GM20000 (cell line): ENCODE results near the gene SIRPA.

Experiments
- DNase-seq: peaks from one replicate; pipeline ENCODE4 v3.0.0; 2012; ENCODE audit warnings: low spot score
- TF ChIP-seq, protein P1 (sequence below): IDR thresholded peaks from 2 replicates; pipeline ENCODE4 v1.5.1; 2012; ENCODE audit warnings: mild to moderate bottlenecking, control low read depth; ENCODE audit errors: extremely low read depth, missing control alignments

Gene SIRPA

GRCh38 chr20:1945134-1945618, 50.0 kb downstream of the SIRPA start:
- TF ChIP-seq, protein P1, sequence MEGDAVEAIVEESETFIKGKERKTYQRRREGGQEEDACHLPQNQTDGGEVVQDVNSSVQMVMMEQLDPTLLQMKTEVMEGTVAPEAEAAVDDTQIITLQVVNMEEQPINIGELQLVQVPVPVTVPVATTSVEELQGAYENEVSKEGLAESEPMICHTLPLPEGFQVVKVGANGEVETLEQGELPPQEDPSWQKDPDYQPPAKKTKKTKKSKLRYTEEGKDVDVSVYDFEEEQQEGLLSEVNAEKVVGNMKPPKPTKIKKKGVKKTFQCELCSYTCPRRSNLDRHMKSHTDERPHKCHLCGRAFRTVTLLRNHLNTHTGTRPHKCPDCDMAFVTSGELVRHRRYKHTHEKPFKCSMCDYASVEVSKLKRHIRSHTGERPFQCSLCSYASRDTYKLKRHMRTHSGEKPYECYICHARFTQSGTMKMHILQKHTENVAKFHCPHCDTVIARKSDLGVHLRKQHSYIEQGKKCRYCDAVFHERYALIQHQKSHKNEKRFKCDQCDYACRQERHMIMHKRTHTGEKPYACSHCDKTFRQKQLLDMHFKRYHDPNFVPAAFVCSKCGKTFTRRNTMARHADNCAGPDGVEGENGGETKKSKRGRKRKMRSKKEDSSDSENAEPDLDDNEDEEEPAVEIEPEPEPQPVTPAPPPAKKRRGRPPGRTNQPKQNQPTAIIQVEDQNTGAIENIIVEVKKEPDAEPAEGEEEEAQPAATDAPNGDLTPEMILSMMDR: no peak
- no peak for DNase-seq

- no peak for DNase-seq
- TF ChIP-seq, protein P1: no peak
Measured at GRCh38 chr20:1945660-1946059, 50.5 kb downstream of the SIRPA start.

GRCh38 chr20:1946442-1946761, 51.2 kb downstream of the SIRPA start:
- TF ChIP-seq, protein P1: no peak
- no peak for DNase-seq

DNA sequence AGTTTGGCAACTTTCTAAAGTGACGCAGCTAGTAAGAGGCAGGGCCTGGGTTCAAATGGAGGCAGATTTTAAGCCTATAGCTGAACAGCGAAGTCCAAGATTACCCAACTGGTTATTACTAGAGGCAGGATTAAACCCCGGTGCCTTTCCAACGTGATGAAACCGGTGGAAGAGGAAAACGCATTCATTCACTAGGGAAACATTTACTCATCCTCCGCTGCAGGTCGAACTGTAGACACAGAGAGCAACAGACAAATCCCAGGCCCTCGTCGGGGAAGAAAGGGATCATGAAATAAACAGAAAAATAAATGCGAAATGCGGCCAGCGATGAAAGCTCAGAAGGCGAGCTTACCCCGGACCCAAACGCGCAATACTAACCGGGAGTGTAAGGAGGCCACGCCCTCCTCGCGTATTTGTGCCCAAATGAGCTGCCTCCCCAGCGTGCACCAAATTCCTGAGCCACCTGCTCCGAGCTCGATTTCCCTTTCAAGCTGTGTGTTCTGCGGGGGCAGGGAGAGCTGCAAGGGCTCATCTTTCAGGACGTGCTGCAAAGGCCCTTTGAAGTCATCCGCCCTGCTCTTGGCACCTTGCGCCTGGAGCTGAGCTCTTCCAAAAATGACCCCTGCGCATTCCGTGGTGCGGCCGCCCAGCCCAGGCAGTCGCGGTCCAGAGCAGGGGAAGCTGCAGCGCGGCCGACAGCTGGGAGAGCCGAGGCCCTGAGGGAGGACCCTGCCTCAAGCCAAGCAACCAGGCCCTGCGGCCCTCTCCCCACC, 51.7 kb downstream of the SIRPA start:
- TF ChIP-seq, protein P1: no peak
- no peak for DNase-seq

- TF ChIP-seq, protein P1: no peak
- no peak for DNase-seq
Measured at GRCh38 chr20:1947535-1947846, 52.3 kb downstream of the SIRPA start.

DNA sequence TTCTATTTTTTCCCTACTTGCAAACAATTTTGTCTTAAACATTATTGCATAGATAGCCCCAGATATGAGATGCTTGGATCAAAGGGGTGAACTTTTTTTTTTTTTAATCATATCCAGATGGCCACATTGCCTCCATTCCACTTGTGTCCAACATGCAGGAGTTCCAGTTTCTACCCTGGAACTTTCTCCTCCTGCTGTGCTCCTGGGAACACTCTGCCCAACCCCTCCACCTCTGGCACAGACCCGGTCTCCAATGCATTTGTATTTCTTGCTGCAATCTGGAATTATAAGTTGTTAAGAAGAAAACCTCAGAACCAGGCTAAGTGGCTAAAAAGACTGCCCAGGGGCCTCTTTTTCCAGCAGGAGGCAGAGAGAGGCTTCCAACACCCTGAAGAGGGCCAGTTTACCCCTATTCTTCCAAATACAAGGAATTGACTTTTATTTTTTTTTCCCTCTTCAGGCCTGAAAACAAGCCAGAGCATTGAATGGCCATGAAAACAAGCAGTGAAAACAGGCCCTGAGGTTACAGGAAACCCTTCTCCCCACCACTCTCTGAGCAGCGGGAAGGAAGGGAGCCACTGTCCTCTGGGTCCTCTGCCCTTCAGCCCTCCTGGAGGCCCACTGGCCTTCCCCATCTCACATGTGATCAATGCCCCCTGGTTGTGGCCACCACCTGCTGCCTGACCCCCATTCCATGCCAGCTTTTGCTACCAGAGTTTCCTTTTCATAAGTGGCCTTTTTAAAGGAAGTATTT, 54.3 kb downstream of the SIRPA start:
- DNase-seq: no peak
- TF ChIP-seq, protein P1: no peak

GRCh38 chr20:1950836-1951235, 55.6 kb downstream of the SIRPA start:
- no peak for DNase-seq
- TF ChIP-seq, protein P1: no peak
